GM23338 (cell line): Measurements from ENCODE around the gene ANKS1B. TPM values are rescaled to one million over a fixed set of nuclear protein-coding genes. Genes with fewer than 3 reads are reported as not detected.

ENCODE experiments used
- ATAC-seq: fragments of 200-7000 bp; cut with Tn5 transposase; 3 replicates; pipeline ENCODE4 v1.9.1; 2020
- DNase-seq: peaks from one replicate; pipeline ENCODE4 v3.0.0-alpha.2; 2015; ENCODE audit warnings: low spot score
- H2AFZ ChIP-seq: fragments of 200-600 bp; sonication (generic); 2 replicates; pipeline ENCODE4 v1.8.0; 2016; ENCODE audit warnings: antibody characterized with exemption, mild to moderate bottlenecking, moderate library complexity
- H3F3A ChIP-seq: fragments of 200-600 bp; sonication (generic); replicated peaks from 2 replicates; pipeline ENCODE4 v1.8.0; 2017; ENCODE audit warnings: antibody characterized with exemption, mixed run types, low read depth
- H3K27ac ChIP-seq: fragments of 200-600 bp; sonication (generic); 2 replicates; pipeline ENCODE4 v1.6.1; 2016; ENCODE audit warnings: low read depth
- H3K27me3 ChIP-seq: fragments of 200-600 bp; sonication (generic); 2 replicates; pipeline ENCODE4 v1.8.0; 2016; ENCODE audit warnings: mild to moderate bottlenecking, mixed run types, moderate library complexity; ENCODE audit not compliant: insufficient read depth
- H3K36me3 ChIP-seq: fragments of 200-600 bp; sonication (generic); 2 replicates; pipeline ENCODE4 v1.8.0; 2016; ENCODE audit warnings: mild to moderate bottlenecking; ENCODE audit not compliant: insufficient read depth
- H3K4me1 ChIP-seq: fragments of 200-600 bp; sonication (generic); 2 replicates; pipeline ENCODE4 v1.8.0; 2016; ENCODE audit warnings: mild to moderate bottlenecking, moderate library complexity; ENCODE audit not compliant: insufficient read depth
- H3K4me2 ChIP-seq: fragments of 200-600 bp; sonication (generic); 2 replicates; pipeline ENCODE4 v1.7.1; 2017; ENCODE audit warnings: mixed run types
- H3K4me3 ChIP-seq: fragments of 200-600 bp; sonication (generic); 2 replicates; pipeline ENCODE4 v1.6.1; 2016; ENCODE audit warnings: mixed run types
- H3K79me2 ChIP-seq: fragments of 200-600 bp; sonication (generic); replicated peaks from 2 replicates; pipeline ENCODE4 v1.8.0; 2017; ENCODE audit warnings: mild to moderate bottlenecking; ENCODE audit not compliant: insufficient read depth
- H3K9me2 ChIP-seq: fragments of 200-600 bp; sonication (generic); 2 replicates; pipeline ENCODE4 v1.8.0; 2017; ENCODE audit not compliant: insufficient read depth
- H4K20me1 ChIP-seq: fragments of 200-600 bp; sonication (generic); replicated peaks from 2 replicates; pipeline ENCODE4 v1.8.0; 2017; ENCODE audit warnings: mild to moderate bottlenecking; ENCODE audit not compliant: insufficient read depth
- H3K27ac Mint-ChIP-seq: 2 replicates; pipeline ENCODE4 v1.8.0; 2020; ENCODE audit warnings: inconsistent platforms, mild to moderate bottlenecking, moderate library complexity, mixed read lengths
- H3K27me3 Mint-ChIP-seq: 3 replicates; pipeline ENCODE4 v1.8.0; 2022; ENCODE audit warnings: low read depth, mild to moderate bottlenecking, moderate library complexity, mixed read lengths, inconsistent platforms; ENCODE audit not compliant: insufficient read depth, poor library complexity
- H3K36me3 Mint-ChIP-seq: 3 replicates; pipeline ENCODE4 v1.8.0; 2021; ENCODE audit warnings: low read depth, mild to moderate bottlenecking, inconsistent platforms, moderate library complexity, mixed read lengths
- H3K4me1 Mint-ChIP-seq: 3 replicates; pipeline ENCODE4 v1.8.0; 2020; ENCODE audit warnings: mild to moderate bottlenecking, inconsistent platforms, mixed read lengths
- H3K4me3 Mint-ChIP-seq: 3 replicates; pipeline ENCODE4 v1.8.0; 2021; ENCODE audit warnings: moderate library complexity, mild to moderate bottlenecking, inconsistent platforms, mixed read lengths
- H3K9me3 Mint-ChIP-seq: 3 replicates; pipeline ENCODE4 v1.8.0; 2020; ENCODE audit warnings: moderate library complexity, mild to moderate bottlenecking, inconsistent platforms, mixed read lengths
- CTCF ChIP-seq, 2 experiments: fragments of 200-600 bp in 1 of 2; sonication (generic) in 1 of 2; conservative IDR thresholded peaks; 2 replicates each; pipeline versions ENCODE4 v1.5.1 to v1.6.1; 2016 to 2017; ENCODE audit warnings: antibody characterized with exemption in 2 of 2, low read depth in 2 of 2, mild to moderate bottlenecking in 2 of 2, moderate library complexity in 1 of 2
- ETS1 ChIP-seq: IDR thresholded peaks from 2 replicates; pipeline ENCODE4 v1.6.1; 2016; ENCODE audit warnings: antibody characterized with exemption
- EZH2phosphoT487 ChIP-seq: fragments of 200-600 bp; sonication (generic); IDR thresholded peaks from one replicate; pipeline ENCODE4 v1.8.1; 2018; ENCODE audit warnings: antibody characterized with exemption; ENCODE audit not compliant: unreplicated experiment
- NANOG ChIP-seq: IDR thresholded peaks from 2 replicates; pipeline ENCODE4 v1.6.1; 2016; ENCODE audit warnings: antibody characterized with exemption, borderline replicate concordance
- POLR2AphosphoS5 ChIP-seq: IDR thresholded peaks from 2 replicates; pipeline ENCODE4 v1.6.1; 2016; ENCODE audit warnings: antibody characterized with exemption, low read depth
- REST ChIP-seq: IDR thresholded peaks from one replicate; pipeline ENCODE4 v1.6.1; 2018; ENCODE audit warnings: antibody characterized with exemption; ENCODE audit not compliant: unreplicated experiment
- STAT1 ChIP-seq: IDR thresholded peaks from one replicate; pipeline ENCODE4 v1.6.1; 2016; ENCODE audit warnings: antibody characterized with exemption; ENCODE audit not compliant: unreplicated experiment
- ZNF331 ChIP-seq: fragments of 250-450 bp; sonication (Bioruptor Pico); IDR thresholded peaks from 2 replicates; pipeline ENCODE4 v1.5.0; 2020; ENCODE audit warnings: low read depth, mild to moderate bottlenecking, moderate library complexity
- polyA plus RNA-seq: library from polyadenylated mRNA; unstranded; fragments of >200 nt; fragmentation: Nextera tagmentation; extraction: Ambion mirVana; gene quantifications from 2 replicates; pipeline ENCODE4 v1.2.1, GENCODE V29; 2016
- total RNA-seq: library from RNA; depleted of rRNA; stranded (reverse); fragments of >200 nt; shearing (Covaris generic); gene quantifications from 2 replicates; pipeline ENCODE4 v1.2.3, GENCODE V29; 2014

Gene ANKS1B
- total and polyA plus RNA-seq, 2 experiments from 2014 or later = 4.3 to 5.8 TPM

GRCh38 chr12:99152337-99152736 lies 832.4 kb downstream of the ANKS1B start (continued):
- TF ChIP-seq REST = no peak
- no peak for TF ChIP-seq EZH2phosphoT487
- TF ChIP-seq ZNF331 = no peak

- H3K4me3 ChIP-seq = no peak overlapping the region
- H3K36me3 ChIP-seq = no peaks in the 10 kb centered on the region
- peaks cover 32% of the 10 kb centered on the region for H3K4me1 ChIP-seq
- Mint-ChIP-seq H3K27me3 (no peaks in the 10 kb centered on the region), H3K4me1 (peaks cover 37% of the 10 kb centered on the region), H3K4me3 (no peak overlapping the region), H3K36me3 (no peaks in the 10 kb centered on the region), H3K27ac (no peak overlapping the region), H3K9me3 (no peaks in the 10 kb centered on the region)
- no peak overlapping the region for H3K4me2 ChIP-seq
- DNase-seq (no peak), ATAC-seq (no peak)
- TF ChIP-seq STAT1 = no peak
- no peak for TF ChIP-seq POLR2AphosphoS5
- no peak for TF ChIP-seq NANOG
- no peak for TF ChIP-seq REST
- no peak for TF ChIP-seq CTCF (conservative IDR thresholded peaks at IDR 0.05; ENCODE audit: low read depth in 2 of 2)
- TF ChIP-seq ETS1 = no peak
- H3K79me2 ChIP-seq = no peaks in the 10 kb centered on the region
- H3K27me3 ChIP-seq = no peaks in the 10 kb centered on the region
- no peaks in the 10 kb centered on the region for H4K20me1 ChIP-seq
- no peak overlapping the region for H2AFZ ChIP-seq
- H3K27ac ChIP-seq = no peak overlapping the region
- H3F3A ChIP-seq = no peaks in the 10 kb centered on the region
- no peaks in the 10 kb centered on the region for H3K9me2 ChIP-seq
Observed at GRCh38 chr12:99151744-99152143, 833.0 kb downstream of the ANKS1B start.
